Brain microvascular endothelial cell (primary cell): ENCODE measurements around the gene IL21.

Experiments
- DNase-seq: peaks from one replicate; pipeline ENCODE4 v3.0.0-alpha.2; 2020
- H3K27ac ChIP-seq: fragments of 250-450 bp; sonication (Bioruptor Pico); 2 replicates; pipeline ENCODE4 v1.5.1; 2020; ENCODE audit warnings: mild to moderate bottlenecking, moderate library complexity
- H3K27me3 ChIP-seq: fragments of 250-450 bp; sonication (Bioruptor Pico); replicated peaks from 2 replicates; pipeline ENCODE4 v1.5.1; 2020; ENCODE audit warnings: mild to moderate bottlenecking
- H3K36me3 ChIP-seq: fragments of 250-450 bp; sonication (Bioruptor Pico); replicated peaks from 2 replicates; pipeline ENCODE4 v1.5.1; 2020; ENCODE audit warnings: mild to moderate bottlenecking
- H3K4me3 ChIP-seq: 2 replicates; pipeline ENCODE4 v1.5.1; 2011; ENCODE audit warnings: low read depth, mild to moderate bottlenecking, control low read depth, low read length, moderate library complexity
- in situ Hi-C: cut with HindIII; loops from 2 replicates; pipeline ENCODE4 v1.10.0; 2017; ENCODE audit warnings: low sequenced_read_pairs, low pct_ligation_motif_present
- TF ChIP-seq, protein P1 (sequence below): IDR thresholded peaks from 2 replicates; pipeline ENCODE4 v1.5.1; 2011; ENCODE audit warnings: low read depth, mild to moderate bottlenecking, moderate library complexity, low read length, control low read depth, inconsistent platforms; ENCODE audit errors: missing control alignments

IL21 gene

DNA sequence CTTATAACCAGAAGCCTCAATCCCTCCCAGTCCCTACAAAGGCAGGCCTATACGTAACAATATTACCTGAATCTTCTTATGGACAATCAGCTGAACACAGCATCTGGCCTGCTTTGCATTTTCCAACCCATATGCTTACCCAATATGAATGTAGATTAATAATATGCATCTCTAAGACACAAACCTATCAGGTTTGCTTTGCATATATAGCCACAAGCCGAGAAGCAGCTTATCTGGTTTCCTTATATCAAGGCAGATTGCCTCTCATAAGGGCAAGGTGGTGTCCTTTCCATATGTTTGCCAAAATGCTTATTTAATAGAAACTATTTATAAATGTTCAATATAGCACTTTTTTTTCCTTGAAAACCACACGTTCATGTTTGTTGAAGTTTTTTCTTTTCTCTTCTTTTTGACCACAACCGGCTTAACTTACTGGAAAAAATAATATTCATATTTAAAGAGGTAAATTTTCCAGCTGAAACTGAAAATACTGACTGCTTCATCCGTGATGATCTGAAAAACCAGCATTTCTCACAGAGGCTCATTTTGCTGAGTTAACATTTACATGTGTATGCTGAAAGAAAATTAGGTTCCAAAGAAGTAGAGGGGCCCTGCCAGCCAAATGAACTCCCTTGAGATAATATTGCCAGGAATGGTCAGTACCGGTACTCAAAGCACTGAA, 3.8 kb downstream of the IL21 start:
- H3K4me3 ChIP-seq, result no peak overlapping the region
- in situ Hi-C loops, result loop anchor here (10.0 kb wide), 1 partner anchor 98 kb away; no protein-coding TSS in a partner anchor
- no peak overlapping the region for H3K27ac ChIP-seq
- no peaks in the 10 kb centered on the region for H3K27me3 ChIP-seq
- TF ChIP-seq, protein P1, sequence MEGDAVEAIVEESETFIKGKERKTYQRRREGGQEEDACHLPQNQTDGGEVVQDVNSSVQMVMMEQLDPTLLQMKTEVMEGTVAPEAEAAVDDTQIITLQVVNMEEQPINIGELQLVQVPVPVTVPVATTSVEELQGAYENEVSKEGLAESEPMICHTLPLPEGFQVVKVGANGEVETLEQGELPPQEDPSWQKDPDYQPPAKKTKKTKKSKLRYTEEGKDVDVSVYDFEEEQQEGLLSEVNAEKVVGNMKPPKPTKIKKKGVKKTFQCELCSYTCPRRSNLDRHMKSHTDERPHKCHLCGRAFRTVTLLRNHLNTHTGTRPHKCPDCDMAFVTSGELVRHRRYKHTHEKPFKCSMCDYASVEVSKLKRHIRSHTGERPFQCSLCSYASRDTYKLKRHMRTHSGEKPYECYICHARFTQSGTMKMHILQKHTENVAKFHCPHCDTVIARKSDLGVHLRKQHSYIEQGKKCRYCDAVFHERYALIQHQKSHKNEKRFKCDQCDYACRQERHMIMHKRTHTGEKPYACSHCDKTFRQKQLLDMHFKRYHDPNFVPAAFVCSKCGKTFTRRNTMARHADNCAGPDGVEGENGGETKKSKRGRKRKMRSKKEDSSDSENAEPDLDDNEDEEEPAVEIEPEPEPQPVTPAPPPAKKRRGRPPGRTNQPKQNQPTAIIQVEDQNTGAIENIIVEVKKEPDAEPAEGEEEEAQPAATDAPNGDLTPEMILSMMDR, result no peak
- H3K36me3 ChIP-seq, result no peaks in the 10 kb centered on the region
- DNase-seq, result no peak

DNA sequence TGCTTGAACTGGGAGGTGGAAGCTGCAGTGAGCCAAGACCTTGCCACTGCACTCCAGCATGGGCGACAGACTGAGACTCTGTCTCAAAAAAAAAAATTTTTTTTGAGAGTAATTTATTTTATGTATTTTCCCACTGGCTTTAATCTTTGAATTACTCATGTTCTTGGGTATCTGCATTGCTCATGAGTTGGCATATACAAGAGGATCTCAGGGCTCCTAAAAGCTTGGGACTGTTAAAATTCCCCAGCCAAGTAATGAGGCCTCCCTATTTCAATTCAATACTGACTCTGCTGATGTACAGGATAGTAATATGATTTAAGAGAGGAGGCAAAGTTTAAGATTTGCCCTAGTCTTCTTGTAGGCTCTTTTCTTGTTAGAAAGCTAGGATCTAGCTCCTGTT, 6.2 kb downstream of the IL21 start:
- no peaks in the 10 kb centered on the region for H3K27me3 ChIP-seq
- no peaks in the 10 kb centered on the region for H3K36me3 ChIP-seq
- H3K27ac ChIP-seq, result no peak overlapping the region
- TF ChIP-seq, protein P1, result no peak
- no peak for DNase-seq
- in situ Hi-C loops, result loop anchor here (10.0 kb wide), 1 partner anchor 100 kb away; no protein-coding TSS in a partner anchor
- no peak overlapping the region for H3K4me3 ChIP-seq

DNA sequence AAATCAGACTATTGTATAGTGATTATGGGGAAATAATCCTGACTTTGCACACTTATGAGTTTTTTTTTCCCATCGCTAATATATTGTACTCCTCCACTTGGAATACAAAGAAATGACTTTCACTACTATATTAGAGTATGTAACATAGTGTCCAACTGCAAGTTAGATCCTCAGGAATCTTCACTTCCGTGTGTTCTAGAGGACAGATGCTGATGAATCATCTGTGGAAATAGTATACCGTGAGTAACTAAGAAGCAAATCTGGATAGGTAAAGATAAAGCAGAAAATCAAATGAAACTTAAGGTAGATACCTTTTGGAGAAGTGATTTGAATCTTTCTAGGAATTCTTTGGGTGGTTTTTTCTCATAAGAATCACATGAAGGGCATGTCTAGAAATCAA, 8.3 kb downstream of the IL21 start:
- H3K4me3 ChIP-seq, result no peak overlapping the region
- no peaks in the 10 kb centered on the region for H3K27me3 ChIP-seq
- no peak for DNase-seq
- no peaks in the 10 kb centered on the region for H3K36me3 ChIP-seq
- in situ Hi-C loops, result loop anchor here (10.0 kb wide), 1 partner anchor 102 kb away; no protein-coding TSS in a partner anchor
- TF ChIP-seq, protein P1, result no peak
- H3K27ac ChIP-seq, result no peak overlapping the region

DNA sequence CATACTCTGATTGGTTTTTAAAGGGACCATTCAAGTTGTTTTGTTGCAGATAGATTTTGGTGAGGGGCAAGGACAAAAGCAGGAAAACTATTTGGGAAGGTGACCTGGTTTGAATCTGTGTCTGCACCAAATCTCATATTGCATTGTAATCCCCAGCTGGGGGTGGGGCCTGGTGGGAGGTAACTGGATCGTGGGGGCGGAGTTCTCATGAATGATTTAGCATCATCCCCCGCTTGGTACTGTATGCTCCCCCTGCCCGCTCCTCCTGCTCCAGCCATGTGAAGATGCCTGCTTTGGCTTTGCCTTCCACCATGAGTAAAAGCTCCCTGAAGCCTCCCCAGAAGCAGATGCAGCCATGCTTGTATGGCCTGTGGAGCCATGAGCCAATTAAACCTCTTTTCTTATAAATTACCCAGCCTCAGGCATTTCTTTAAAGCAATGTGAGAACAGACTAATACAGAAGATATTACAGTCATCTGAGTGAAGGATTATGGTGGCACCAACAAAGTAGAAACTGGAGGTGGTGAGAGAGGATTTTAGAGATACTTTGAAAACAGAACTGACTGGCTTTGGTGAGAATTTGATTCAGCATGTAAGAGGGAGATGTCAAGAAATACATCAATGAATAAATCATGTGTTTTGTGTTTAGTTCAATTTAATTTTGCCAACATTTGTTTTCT, 14.4 kb downstream of the IL21 start:
- Histone ChIP-seq H3K36me3 (no peaks in the 10 kb centered on the region), H3K4me3 (no peak overlapping the region), H3K27ac (no peak overlapping the region), H3K27me3 (no peaks in the 10 kb centered on the region)
- TF ChIP-seq, protein P1, result no peak
- no peak for DNase-seq
- in situ Hi-C loops, result no loop called here

DNA sequence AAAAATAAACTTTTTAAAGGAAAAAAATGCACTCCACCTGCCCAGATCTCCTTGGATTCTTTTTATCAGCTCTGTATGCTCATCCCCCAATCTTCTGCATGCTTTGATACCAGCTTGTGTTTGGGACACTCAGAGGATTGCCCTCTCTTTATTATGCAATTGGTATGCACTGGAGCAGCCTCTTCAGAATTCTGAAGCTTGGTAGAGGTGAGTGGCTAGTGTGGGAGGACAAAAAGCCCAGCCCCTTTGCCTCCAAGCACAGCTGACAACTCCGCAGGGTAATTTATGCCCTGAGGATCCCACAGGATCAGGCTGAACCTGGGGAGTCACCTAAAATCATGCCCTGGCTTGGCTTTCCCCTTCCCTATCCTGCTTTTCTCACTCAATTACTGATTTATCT, 16.7 kb downstream of the IL21 start:
- TF ChIP-seq, protein P1, result no peak
- in situ Hi-C loops, result no loop called here
- Histone ChIP-seq H3K36me3 (no peaks in the 10 kb centered on the region), H3K27ac (no peak overlapping the region), H3K27me3 (no peaks in the 10 kb centered on the region), H3K4me3 (no peak overlapping the region)
- no peak for DNase-seq
